GM18867 (cell line): ENCODE measurements around the gene RFESD.

ENCODE experiments used
- ATAC-seq: cut with Tn5 transposase; IDR thresholded peaks from one replicate; pipeline ENCODE4 v1.9.1; 2021; ENCODE audit warnings: mild to moderate bottlenecking, moderate library complexity; ENCODE audit not compliant: unreplicated experiment

RFESD gene

DNA sequence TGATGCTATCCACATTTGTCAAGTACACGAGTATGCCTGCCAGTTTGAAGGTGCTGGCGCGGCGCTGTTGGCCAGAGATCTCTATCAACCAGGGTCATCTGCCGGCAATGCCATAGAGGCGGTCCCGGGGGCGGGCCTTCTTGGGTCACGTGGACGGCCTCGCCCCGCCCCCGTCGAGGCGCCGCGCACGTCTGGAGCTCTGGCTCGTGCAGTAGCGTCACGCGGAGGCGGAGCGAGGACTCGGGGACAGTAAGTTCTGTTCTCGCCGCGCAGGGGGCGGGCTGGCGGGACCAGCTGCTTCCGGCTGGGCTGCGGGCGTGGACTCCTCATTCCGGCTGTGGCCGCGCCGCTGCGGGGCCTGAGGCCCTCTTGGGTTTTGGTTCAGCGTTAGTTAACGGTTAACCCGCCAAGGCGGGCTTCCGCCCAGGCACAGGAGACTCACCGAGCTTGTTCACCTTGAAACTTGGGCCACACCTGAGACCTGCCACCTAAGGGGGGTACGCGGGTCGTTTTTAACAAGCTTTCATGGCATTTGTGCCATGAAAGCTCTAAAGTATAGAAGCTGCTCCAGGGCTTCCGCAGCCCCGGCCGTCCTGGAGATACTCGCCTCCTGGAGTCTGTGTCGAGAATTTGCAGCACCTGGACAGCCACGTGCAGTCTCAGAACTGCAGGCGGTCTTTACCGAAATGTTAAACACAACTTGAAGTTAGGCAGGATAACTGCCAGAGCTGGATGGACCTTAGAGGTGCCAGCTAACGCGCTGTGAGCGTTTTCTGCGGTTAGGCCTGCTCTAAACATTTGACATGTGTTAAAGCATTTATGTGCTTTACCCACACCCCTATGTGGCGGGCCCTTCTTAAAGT is at the start of gene RFESD:
RFESD (plus strand) TSS at position 209 of the 863 bp plus-strand sequence. CDS start 5,495 bp downstream, outside the sequence.
- peak; percentile 96 for ATAC-seq

DNA sequence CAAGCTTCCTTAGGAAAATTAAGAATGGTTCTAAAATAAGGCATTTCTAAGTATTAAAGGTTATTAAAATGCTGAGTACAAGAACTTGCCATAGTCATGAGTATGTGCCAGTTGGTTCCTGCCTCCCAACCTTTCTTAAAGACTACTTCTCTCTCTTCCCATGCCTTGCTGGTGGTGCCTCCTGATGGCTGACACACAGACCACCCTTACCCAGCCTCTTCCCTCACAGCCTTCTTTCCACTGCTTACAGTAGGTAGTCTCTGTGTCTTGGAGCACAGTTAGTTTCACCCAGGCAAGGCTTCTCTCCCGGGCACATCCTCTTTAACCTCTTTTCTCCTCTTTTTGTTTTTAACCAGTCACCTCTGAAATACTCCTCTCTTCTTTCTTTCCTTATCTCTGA is 47.3 kb upstream of the RFESD start:
- no peak for ATAC-seq

DNA sequence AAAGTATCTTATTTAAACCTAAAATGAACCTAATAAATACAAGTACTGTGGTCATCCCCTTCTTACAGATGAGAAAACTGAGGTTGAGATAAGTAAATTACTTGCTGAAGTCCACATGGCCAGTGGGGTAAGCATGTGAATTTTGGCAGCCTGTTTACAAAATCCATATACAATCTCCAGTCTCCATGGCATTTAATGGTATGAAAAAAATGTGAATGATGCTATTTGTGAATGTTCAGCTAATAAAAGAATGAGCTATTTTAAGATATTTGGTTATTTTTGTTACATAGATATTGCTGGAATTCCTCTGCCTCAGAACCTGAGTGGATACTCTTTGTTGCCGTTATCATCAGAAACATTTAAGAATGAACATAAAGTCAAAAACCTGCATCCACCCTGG is 46.0 kb upstream of the RFESD start:
- ATAC-seq = no peak

DNA sequence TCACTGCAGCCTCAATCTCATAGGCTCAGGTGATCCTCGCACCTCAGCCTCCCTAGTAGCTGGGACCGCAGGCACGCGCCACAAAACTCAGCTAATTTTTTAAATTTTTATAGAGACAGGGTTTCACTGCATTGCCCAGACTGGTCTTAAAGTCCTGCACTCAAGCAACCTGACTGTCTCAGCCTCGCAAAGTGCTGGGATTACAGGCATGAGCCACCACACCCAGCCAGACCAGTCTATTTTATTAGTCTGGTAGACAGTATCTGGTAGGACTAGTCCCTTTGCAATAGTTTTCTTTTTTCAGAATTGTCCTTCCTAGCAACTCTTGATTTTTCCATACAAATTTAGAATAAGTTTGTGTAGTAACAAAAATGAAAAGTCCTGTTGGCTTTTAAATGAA is 40.8 kb upstream of the RFESD start:
- no peak for ATAC-seq

DNA sequence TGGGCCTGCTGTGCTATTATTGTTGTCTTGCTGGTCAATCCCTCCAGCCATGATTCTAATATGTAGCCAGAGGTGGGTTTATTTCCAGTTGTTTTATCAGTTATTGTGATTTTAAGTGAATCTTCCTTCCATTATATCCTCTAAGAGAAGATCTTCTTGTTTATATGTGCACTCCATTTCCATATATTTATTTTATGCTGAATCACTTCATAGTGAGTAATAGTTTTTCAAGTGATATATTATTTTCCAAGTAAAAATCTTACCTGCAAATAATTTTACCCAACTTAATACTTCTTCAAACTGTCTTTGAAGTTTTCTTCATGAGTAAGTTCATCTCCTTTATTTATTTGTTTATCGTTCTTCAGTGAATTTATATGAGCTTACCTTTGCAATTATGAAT is 40.2 kb upstream of the RFESD start:
- ATAC-seq = no peak

DNA sequence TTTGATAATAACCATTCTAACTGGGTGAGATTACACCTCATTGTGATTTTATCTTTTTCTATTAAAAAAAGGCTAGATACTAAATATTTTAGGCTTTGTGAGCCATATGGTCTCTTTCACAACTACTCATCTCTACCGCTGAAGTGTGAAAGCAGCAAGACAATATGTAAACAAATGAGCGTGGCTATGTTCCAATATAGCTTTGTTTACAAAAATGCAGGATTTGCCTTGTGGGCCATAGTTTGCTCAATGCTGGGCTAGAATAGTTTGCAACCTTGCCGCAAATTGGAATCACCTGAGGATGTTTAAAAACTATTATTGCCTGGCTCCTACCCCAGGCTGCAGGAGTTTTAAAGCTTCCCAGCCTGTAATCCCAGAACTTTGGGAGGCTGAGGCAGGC is 36.9 kb upstream of the RFESD start:
- ATAC-seq = no peak

DNA sequence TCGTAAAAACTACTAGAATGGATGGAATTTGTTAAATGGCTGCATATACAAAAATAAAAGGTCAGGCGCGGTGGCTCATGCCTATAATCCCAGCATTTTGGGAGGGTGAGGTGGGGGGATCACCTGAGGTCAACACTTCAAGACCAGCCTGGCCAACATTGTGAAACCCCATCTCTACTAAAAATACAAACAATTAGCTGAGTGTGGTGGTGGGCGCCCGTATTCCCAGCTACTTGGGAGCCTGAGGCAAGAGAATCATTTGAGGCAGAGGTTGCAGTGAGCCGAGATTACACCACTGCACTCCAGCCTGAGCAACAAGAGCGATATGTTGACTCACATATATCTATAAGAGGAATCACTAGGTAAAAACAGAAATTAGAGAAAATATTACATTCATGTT is 36.0 kb upstream of the RFESD start:
- ATAC-seq = no peak

DNA sequence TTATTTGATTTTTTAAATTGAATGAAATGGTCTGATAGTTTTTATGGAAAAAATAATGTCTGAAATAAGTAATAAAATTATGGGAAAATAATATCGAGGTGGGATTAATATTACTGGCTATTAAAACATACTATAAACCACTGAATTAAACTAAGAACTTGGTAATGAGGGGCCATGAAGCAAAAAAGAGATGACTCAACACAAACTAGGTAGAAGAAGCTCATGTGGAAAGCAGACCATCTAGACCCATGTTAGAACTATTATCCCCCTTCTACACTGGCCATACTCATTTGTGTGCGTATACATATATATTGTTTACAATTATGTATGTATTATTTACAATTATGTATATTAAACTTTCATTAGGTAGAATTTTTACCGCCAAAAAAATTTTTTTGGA is 35.2 kb upstream of the RFESD start:
- no peak for ATAC-seq

DNA sequence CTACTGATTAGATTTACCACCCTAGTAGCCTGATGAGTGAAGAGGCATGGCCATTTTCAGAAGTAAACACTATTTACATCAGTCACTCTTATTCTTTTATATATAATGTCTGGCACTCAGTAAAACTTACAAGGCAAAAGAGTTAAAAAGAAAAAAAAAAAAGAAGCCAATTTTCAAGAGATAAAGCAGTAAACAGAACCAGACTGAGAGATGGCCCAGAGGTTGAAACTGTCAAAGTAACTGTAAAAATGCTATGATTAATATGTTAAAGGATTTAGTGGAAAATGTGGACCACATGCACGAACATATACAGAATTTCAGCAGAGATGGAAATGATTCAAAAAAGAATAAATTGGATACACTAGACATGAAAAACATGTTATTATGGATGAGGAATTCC is 33.1 kb upstream of the RFESD start:
- no peak for ATAC-seq

DNA sequence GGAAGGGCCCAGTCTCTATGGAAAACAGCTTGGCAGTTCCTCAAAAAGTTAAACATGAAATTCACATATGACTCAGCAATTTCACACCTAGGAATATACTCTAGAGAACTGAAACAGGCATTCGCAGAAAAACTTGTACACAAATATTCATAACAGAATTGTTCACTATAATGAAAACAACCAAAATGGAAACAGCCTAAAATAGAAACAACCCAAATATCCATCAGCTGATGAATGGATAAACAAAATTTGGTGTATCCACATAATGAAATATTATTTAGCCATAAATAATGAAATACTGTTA is 31.5 kb upstream of the RFESD start:
- peak; percentile 73 for ATAC-seq

DNA sequence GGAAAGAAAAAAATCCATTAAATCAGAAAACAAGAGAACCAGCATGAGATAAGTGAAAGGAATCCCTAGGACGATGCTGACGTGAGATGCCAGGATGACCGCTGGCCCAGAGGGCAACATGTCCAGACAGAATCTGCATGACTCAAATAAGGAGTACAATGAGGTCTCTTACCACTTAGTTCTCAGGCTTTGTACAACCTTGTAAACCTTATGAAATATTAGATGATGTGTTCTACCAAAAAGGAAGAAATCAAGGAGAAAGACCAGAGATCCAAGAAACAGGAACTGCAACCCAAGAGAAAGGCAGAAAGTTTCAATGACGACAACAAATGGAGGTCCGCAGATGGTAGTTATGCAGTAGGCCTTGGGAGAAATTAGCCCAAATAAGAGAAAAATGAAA is 29.5 kb upstream of the RFESD start:
- no peak for ATAC-seq

DNA sequence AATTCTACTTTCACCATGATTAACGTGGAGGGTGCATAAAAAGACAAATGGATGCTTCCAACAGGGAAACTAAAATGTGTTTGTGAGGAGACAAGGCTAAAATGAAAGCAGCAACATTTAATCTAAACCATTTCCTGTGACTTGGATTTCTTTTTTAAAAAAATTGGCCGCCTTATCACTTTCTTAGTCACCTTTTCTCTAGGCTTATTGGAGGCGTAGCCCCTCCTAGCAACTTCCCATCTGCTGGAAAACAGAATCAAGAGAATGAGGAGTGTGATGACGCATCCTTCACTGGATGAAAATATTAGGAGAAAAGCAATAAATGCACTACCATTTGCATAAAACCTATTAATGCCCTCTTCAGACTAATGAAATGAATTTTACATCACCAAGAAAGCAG is 27.5 kb upstream of the RFESD start:
- no peak for ATAC-seq

DNA sequence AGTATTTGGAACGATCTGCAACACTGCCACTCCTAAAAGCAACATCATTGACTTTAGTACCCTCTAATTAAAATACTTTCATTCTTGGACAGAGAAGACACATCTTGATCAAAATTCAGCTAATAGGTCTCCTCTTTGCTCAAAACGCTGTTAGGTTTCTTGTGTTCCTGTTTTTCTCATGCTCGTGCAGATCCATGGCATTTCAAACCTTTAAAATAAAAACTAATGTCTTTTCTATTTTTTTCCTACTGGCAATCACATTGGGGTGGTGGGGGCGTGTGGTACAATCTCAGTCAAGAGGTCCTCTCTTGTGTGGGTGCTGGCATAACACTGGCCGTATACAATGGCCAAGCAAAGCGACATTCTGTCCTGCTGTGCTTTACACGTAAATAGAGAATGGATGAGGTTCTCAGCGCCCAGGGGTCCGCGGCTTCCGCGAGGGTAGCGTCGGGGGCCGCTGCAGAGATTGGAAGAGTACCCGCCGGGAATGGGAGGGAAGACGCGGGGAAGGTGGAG is 27.0 kb upstream of the RFESD start:
- ATAC-seq = no peak

DNA sequence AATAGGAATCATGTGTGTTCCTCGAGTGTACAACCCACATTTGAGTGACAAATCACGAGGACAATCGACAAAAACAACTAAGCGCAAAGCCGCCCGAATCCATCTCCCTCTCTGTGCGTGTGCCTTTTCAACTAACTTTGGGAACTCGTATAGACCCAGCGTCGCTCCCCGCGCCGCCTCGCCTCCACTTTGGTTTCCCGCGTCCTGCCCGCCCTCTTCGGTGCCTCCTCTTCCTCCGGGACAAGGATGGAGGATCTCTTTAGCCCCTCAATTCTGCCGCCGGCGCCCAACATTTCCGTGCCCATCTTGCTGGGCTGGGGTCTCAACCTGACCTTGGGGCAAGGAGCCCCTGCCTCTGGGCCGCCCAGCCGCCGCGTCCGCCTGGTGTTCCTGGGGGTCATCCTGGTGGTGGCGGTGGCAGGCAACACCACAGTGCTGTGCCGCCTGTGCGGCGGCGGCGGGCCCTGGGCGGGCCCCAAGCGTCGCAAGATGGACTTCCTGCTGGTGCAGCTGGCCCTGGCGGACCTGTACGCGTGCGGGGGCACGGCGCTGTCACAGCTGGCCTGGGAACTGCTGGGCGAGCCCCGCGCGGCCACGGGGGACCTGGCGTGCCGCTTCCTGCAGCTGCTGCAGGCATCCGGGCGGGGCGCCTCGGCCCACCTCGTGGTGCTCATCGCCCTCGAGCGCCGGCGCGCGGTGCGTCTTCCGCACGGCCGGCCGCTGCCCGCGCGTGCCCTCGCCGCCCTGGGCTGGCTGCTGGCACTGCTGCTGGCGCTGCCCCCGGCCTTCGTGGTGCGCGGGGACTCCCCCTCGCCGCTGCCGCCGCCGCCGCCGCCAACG is 26.3 kb upstream of the RFESD start, which contains the start of gene GPR150:
GPR150 (plus strand) TSS at position 58 of the 840 bp plus-strand sequence; CDS start at position 247, 189 bp downstream.
- ATAC-seq = peak; percentile 69

DNA sequence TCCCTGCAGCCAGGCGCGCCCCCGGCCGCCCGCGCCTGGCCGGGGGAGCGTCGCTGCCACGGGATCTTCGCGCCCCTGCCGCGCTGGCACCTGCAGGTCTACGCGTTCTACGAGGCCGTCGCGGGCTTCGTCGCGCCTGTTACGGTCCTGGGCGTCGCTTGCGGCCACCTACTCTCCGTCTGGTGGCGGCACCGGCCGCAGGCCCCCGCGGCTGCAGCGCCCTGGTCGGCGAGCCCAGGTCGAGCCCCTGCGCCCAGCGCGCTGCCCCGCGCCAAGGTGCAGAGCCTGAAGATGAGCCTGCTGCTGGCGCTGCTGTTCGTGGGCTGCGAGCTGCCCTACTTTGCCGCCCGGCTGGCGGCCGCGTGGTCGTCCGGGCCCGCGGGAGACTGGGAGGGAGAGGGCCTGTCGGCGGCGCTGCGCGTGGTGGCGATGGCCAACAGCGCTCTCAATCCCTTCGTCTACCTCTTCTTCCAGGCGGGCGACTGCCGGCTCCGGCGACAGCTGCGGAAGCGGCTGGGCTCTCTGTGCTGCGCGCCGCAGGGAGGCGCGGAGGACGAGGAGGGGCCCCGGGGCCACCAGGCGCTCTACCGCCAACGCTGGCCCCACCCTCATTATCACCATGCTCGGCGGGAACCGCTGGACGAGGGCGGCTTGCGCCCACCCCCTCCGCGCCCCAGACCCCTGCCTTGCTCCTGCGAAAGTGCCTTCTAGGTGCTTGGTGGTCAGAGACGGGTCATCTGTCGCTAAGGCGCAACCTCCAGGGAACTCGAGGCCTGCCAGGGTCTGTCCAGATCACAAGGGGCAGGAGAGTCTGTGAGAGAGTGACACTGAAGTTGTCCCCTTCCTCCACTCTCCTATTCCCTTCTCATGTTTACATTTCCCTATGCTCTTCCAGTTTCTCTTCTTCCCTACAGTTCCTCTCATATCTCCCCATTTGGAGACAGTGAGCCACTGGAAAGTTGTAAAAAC is 25.4 kb upstream of the RFESD start:
- ATAC-seq = peak; percentile 49

DNA sequence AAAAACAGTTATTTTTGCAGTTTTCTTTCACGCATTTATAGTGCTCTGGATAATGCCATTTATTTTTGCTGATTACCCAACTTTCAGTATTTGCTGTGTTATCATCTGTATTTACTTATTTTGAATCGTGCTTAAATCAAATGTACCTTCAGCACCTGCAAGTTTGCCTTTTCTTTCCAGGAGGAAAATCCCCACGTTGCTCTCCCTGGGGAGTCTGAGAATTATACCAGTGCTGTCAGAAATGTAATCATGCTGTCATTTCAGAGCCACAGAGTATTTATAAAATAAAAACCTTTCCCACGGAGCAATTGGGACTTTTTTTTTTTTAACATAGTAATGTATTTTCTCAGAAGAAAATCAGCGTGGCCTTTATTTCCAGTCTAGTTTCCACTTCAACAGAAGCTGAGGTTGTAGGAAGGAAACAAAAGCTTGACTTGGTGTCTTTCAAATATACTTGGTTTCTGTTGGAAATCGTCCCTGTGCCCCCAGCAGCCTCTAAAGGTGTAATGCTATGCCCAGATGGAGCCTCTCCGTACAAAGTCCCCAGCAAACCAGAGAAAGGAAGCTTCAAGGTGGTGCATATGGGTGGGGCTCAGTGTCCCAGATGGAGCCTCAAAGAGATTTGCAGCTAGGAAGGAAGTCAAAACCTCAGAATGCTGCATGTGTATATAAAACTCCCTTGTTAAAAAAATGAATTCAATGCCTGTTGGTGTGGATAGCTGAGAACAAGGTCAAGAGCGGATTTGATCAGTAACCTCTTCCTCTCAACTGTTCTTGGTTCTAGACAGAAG is 24.5 kb upstream of the RFESD start:
- ATAC-seq = no peak

DNA sequence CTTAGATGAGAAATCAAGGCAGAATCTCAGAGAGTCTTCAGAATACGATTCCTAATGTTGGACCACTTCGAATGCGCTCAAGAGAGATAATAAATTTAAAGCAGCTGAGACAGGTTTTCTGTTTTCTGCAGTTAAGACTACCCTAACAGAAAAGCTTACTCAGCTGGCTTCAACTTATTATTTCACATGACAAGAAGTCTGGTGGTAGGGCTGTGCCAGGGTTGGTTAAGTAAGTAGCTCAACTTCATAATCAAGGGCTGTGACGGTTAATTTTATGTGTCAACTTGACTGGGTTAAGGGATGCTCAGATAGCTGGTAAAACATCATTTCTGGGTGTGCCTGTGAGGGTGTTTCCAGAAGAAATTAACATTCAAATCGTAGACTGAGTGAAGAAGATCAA is 22.9 kb upstream of the RFESD start:
- no peak for ATAC-seq

DNA sequence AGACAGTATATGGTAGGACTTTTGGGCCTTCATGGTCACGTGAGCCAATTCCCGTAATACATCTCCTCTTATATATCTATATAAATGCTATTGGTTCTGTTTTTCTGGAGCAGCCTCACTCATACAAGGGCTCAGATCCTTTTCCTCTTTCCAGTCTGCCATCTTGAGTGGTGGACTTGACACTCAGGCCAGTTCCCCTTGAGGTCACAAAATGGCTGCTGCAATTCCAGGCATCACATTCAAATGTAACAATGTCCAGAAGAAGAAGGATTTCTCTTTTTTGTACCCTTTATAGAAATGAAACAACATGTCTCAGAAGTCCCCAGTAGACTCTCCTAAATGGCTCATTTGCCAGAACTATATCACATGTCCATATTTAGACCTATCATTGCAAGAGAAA is 22.2 kb upstream of the RFESD start:
- no peak for ATAC-seq

DNA sequence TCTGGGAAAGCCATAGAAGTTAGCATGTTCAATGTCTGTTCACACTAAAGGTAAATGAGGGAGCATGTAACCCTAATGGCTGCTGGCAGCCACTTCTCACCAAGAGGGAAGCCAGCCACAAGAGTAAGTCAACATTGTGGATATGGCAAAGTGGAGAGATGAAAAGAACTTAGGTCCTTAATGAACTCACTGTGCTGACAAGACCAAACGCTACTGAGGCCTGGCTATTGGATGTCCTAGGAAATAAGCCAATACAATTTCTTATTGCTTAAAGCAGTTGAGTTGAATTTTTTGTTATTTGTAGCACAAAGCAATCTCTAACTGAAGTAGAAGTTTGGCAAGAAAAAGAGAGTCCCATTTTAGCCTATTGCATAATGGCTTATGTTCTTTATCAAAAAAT is 19.9 kb upstream of the RFESD start:
- ATAC-seq = no peak
